Large intestine (tissue), 3 donors: ENCODE measurements around the gene SPEF2. TPM values are rescaled to one million over a fixed set of nuclear protein-coding genes. Genes with fewer than 3 reads are reported as not detected.

Experiments
- DNase-seq, 2 donors: peaks; one replicate each; pipeline versions ENCODE4 v3.0.0 to v3.0.0-alpha.2; 2013
- H3K27ac ChIP-seq: one replicate; pipeline ENCODE4 v1.5.1; 2013; ENCODE audit warnings: low read length
- H3K27me3 ChIP-seq: 2 replicates; pipeline ENCODE4 v1.6.1; 2013; ENCODE audit warnings: low read length; ENCODE audit not compliant: control insufficient read depth, insufficient read depth
- H3K36me3 ChIP-seq: 2 replicates; pipeline ENCODE4 v1.6.1; 2013; ENCODE audit warnings: low read length; ENCODE audit not compliant: control insufficient read depth, insufficient read depth
- H3K4me1 ChIP-seq: one replicate; pipeline ENCODE4 v1.6.1; 2013; ENCODE audit warnings: low read length; ENCODE audit not compliant: control insufficient read depth, insufficient read depth
- H3K4me3 ChIP-seq: one replicate; pipeline ENCODE4 v1.5.1; 2013; ENCODE audit warnings: low read length
- H3K9me3 ChIP-seq: one replicate; pipeline ENCODE4 v1.6.1; 2013; ENCODE audit warnings: mild to moderate bottlenecking, low read depth, low read length, moderate library complexity; ENCODE audit not compliant: control insufficient read depth
- WGBS: methylation state at CpG from one replicate; pipeline ENCODE4 v1.1.5; 2013; ENCODE audit warnings: low lambda C conversion rate; ENCODE audit not compliant: insufficient coverage; 5-methylcytosine and 5-hydroxymethylcytosine counted together
- polyA plus RNA-seq: library from polyadenylated mRNA; unstranded; fragments of 120-200 nt; gene quantifications from one replicate; pipeline ENCODE4 v1.2.1, GENCODE V29; 2013

The SPEF2 gene
- polyA plus RNA-seq, 1 donor: 17.3 TPM

GRCh38 chr5:35859101-35859661, 241.5 kb downstream of the SPEF2 start:
- no peak for DNase-seq
- H3K4me3 ChIP-seq: no peak overlapping the region
- WGBS: 60% methylated on average over 1 of the region's 3 CpGs
- H3K9me3 ChIP-seq: no peaks in the 10 kb centered on the region
- H3K27ac ChIP-seq: no peak overlapping the region
- H3K27me3 ChIP-seq: peaks cover 2% of the 10 kb centered on the region
- no peaks in the 10 kb centered on the region for H3K4me1 ChIP-seq
- no peaks in the 10 kb centered on the region for H3K36me3 ChIP-seq

DNA sequence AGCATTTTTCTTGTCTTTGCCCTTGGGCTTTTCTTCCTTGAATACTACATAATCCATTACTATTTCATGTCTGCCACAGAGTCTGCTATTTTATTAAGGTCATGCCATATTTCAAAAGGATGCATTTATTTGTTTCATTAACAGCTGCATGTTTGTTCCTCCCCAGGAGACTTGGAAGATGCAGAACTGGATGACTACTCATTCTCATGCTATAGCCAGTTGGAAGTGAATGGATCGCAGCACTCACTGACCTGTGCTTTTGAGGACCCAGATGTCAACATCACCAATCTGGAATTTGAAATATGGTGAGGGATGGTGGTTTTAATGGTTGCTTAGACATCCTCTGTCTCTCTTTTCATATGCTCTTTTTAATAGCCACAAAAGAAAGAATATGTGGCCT, 243.0 kb downstream of the SPEF2 start:
- peaks cover 2% of the 10 kb centered on the region for H3K27me3 ChIP-seq
- H3K27ac ChIP-seq: no peak overlapping the region
- H3K9me3 ChIP-seq: no peaks in the 10 kb centered on the region
- no peak for DNase-seq
- H3K4me3 ChIP-seq: no peak overlapping the region
- H3K4me1 ChIP-seq: no peaks in the 10 kb centered on the region
- H3K36me3 ChIP-seq: no peaks in the 10 kb centered on the region
- WGBS: no CpG with 5 or more reads among the region's 1 CpG

- Histone ChIP-seq H3K27ac (no peak overlapping the region), H3K36me3 (no peaks in the 10 kb centered on the region), H3K27me3 (peaks cover 2% of the 10 kb centered on the region), H3K4me1 (no peaks in the 10 kb centered on the region), H3K9me3 (no peaks in the 10 kb centered on the region), H3K4me3 (no peak overlapping the region)
- no CpG with 5 or more reads among the region's 1 CpG for WGBS
- DNase-seq: no peak
Measured at GRCh38 chr5:35861718-35862117, 244.1 kb downstream of the SPEF2 start.

- 80% methylated on average over 1 of the region's 2 CpGs for WGBS
- no peak overlapping the region for H3K27ac ChIP-seq
- H3K4me3 ChIP-seq: no peak overlapping the region
Measured at GRCh38 chr5:35862126-35862525, 244.5 kb downstream of the SPEF2 start.

DNA sequence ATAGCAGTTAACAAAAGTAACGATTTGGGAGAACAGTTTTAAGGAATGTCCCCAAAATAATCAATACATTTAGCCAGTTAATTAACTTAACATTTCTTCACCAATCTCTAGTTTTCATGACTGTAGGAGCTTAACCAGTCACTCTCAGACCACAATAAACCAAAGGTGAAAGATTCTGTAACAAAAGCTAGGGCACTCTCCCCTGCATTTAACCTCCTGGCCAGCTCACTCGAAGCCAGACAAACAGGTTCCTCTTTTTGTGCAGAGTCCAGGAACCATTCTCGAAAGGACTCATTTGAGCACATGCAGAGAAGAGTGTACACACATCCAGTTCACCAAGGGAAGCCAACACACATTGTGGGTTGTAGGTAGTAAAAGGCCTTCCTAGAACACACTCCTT, 245.5 kb downstream of the SPEF2 start:
- Histone ChIP-seq H3K4me3 (no peak overlapping the region), H3K9me3 (no peaks in the 10 kb centered on the region), H3K27me3 (peaks cover 2% of the 10 kb centered on the region), H3K4me1 (no peaks in the 10 kb centered on the region), H3K36me3 (no peaks in the 10 kb centered on the region), H3K27ac (no peak overlapping the region)
- DNase-seq: no peak
- whole genome bisulfite sequencing: 60% methylated on average over 1 of the region's 3 CpGs

More at GRCh38 chr5:35862126-35862525, 244.5 kb downstream of the SPEF2 start:
- peaks cover 2% of the 10 kb centered on the region for H3K27me3 ChIP-seq
- no peak for DNase-seq
- H3K4me1 ChIP-seq: no peaks in the 10 kb centered on the region
- no peaks in the 10 kb centered on the region for H3K9me3 ChIP-seq
- H3K36me3 ChIP-seq: no peaks in the 10 kb centered on the region

Other genes starting within 250 kb of the SPEF2 start
- gene IL7R, start 239.0 kb downstream of the SPEF2 start, polyA plus RNA-seq: 9.9 TPM